Measurements from ENCODE around the gene TPM2. TPM values are rescaled to one million over a fixed set of nuclear protein-coding genes. Genes with fewer than 3 reads are reported as not detected.

The TPM2 gene
- total and polyA plus RNA-seq, 9 of the 15 experiments (the other 6 are each of a cell fraction or from before 2014, with no cell fraction given), result 0.28 to 16.1 (median 4.5) TPM

DNA sequence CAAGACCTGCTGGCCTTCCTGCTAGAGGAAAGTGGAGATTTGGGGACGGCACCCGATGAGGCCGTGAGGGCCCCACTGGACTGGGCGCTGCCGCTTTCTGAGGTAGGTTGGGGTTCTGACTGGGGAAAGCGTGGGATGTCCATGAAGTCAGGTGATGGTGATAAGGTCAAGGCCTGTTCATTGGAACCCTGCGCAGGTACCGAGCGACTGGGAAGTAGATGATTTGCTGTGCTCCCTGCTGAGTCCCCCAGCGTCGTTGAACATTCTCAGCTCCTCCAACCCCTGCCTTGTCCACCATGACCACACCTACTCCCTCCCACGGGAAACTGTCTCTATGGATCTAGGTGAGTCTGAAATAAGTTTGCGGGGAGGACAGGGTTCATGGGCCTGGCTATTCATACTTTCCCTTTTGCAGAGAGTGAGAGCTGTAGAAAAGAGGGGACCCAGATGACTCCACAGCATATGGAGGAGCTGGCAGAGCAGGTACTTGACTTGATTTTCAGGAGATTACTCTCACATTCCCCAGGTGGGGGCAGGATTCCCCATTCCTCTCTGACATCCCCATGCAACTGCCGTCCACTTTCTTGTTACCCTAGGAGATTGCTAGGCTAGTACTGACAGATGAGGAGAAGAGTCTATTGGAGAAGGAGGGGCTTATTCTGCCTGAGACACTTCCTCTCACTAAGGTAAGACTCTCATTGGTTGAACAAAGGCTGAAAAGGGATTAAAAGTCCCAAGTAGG, 43.2 kb upstream of the TPM2 start (continued):
- TF ChIP-seq, protein P1, sequence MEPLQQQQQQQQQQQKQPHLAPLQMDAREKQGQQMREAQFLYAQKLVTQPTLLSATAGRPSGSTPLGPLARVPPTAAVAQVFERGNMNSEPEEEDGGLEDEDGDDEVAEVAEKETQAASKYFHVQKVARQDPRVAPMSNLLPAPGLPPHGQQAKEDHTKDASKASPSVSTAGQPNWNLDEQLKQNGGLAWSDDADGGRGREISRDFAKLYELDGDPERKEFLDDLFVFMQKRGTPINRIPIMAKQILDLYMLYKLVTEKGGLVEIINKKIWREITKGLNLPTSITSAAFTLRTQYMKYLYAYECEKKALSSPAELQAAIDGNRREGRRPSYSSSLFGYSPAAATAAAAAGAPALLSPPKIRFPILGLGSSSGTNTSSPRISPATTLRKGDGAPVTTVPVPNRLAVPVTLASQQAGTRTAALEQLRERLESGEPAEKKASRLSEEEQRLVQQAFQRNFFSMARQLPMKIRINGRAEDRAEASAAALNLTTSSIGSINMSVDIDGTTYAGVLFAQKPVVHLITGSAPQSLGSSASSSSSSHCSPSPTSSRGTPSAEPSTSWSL (CRISPR knock-in tag; IDR thresholded peaks at IDR 0.05; ENCODE audit: borderline replicate concordance), result no peak
- TF ChIP-seq ETV6 (IDR thresholded peaks at IDR 0.05; ENCODE audit: borderline replicate concordance in 1 of 2, low read depth in 2 of 2, low read length in 1 of 2) (no peak), ETV6 (CRISPR knock-in tag; IDR thresholded peaks at IDR 0.05; ENCODE audit: borderline replicate concordance) (no peak), EGR1 (conservative IDR thresholded peaks at IDR 0.05) (peak; percentile 27; the same call in 1 of the 2 replicates), SIRT6 (IDR thresholded peaks at IDR 0.05; ENCODE audit: low read depth, low read length) (no peak), LCOR (CRISPR knock-in tag; IDR thresholded peaks at IDR 0.05) (no peak), HMG20B (CRISPR knock-in tag; IDR thresholded peaks at IDR 0.05) (no peak), PTTG1 (tag; IDR thresholded peaks at IDR 0.05; ENCODE audit: low read depth) (no peak), MNT (conservative IDR thresholded peaks at IDR 0.05) (peak in 1 of 2 experiments; percentile 4; a peak in 1 of 4 replicates), TFAP4 (CRISPR knock-in tag; IDR thresholded peaks at IDR 0.05; ENCODE audit: borderline replicate concordance) (no peak), ILF3 (IDR thresholded peaks at IDR 0.05; ENCODE audit: borderline replicate concordance) (no peak), POLR2B (IDR thresholded peaks at IDR 0.05; ENCODE audit: low read depth, partially characterized antibody) (no peak), MTA2 (IDR thresholded peaks at IDR 0.05; ENCODE audit: low read depth) (no peak), KDM2B (CRISPR knock-in tag; IDR thresholded peaks at IDR 0.05) (no peak), ZBTB7A (IDR thresholded peaks at IDR 0.05; ENCODE audit: borderline replicate concordance, control insufficient read depth, low read depth, low read length) (no peak), HDAC8 (tag; IDR thresholded peaks at IDR 0.05) (no peak), ZNF551 (CRISPR knock-in tag; IDR thresholded peaks at IDR 0.05) (no peak), ILK (tag; IDR thresholded peaks at IDR 0.05; ENCODE audit: borderline replicate concordance, low read depth) (no peak), NONO (IDR thresholded peaks at IDR 0.05; ENCODE audit: low read depth in 2 of 2, low read length in 1 of 2) (no peak)
- TF ChIP-seq, protein P2, sequence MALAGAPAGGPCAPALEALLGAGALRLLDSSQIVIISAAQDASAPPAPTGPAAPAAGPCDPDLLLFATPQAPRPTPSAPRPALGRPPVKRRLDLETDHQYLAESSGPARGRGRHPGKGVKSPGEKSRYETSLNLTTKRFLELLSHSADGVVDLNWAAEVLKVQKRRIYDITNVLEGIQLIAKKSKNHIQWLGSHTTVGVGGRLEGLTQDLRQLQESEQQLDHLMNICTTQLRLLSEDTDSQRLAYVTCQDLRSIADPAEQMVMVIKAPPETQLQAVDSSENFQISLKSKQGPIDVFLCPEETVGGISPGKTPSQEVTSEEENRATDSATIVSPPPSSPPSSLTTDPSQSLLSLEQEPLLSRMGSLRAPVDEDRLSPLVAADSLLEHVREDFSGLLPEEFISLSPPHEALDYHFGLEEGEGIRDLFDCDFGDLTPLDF (CRISPR knock-in tag; IDR thresholded peaks at IDR 0.05), result no peak
